Measurements from ENCODE around the gene MTMR10. TPM values are rescaled to one million over a fixed set of nuclear protein-coding genes. Genes with fewer than 3 reads are reported as not detected.
A peak's percentile ranks its signal among the peaks of the same experiment; 100 is the strongest.

The MTMR10 gene
- total RNA-seq, 4 donors from 2014 or later = 16.6 to 41.2 (median 28.0) TPM

GRCh38 chr15:30903497-30904187 is 87.8 kb downstream of the MTMR10 start, which contains the start of gene FAN1:
FAN1 (plus strand) TSS chr15:30903915; CDS start chr15:30904664, 749 bp downstream.
- Histone ChIP-seq H3K27me3 (no peaks in the 10 kb centered on the region), H3K9me3 (no peaks in the 10 kb centered on the region), H3K27ac (peak within 1 kb of the TSS; percentile 69 to 89 (median 84)), H3K4me3 (peak within 1 kb of the TSS; percentile 61 to 98 (median 70)), H3K36me3 (peaks cover 0 to 6% (median 0%) of the 10 kb centered on the region in 3 donors), H3K4me1 (peaks cover 7 to 32% (median 18%) of the 10 kb centered on the region in 3 donors)
- intact Hi-C loops (cut with DNase I) = no loop called here
- TF ChIP-seq CTCF (IDR thresholded peaks at IDR 0.05) (peak in 2 of 6 experiments; percentile 1 to 20), POLR2A (IDR thresholded peaks at IDR 0.05) (peak in 2 of 4 donors; percentile 35 to 70)
- peak; percentile 32 for DNase-seq
- WGBS, 2 donors = 0% methylated on average over 1 to 22 of the region's 65 CpGs

- Histone ChIP-seq H3K9me3 (no peaks in the 10 kb centered on the region), H3K36me3 (no peaks in the 10 kb centered on the region)
- intact Hi-C loops (cut with DNase I) = no loop called here
Observed at GRCh38 chr15:30901889-30902288, 89.5 kb downstream of the MTMR10 start.

GRCh38 chr15:30896211-30896606 is 95.2 kb downstream of the MTMR10 start:
- no peak overlapping the region for H3K4me3 ChIP-seq
- H3K4me1 ChIP-seq = peaks cover 0 to 6% (median 0%) of the 10 kb centered on the region in 3 donors
- H3K27me3 ChIP-seq = no peaks in the 10 kb centered on the region
- WGBS, 2 donors = 93 to 94% methylated on average over 8 of the region's 12 CpGs
- no peaks in the 10 kb centered on the region for H3K9me3 ChIP-seq
- no peak for TF ChIP-seq CTCF (IDR thresholded peaks at IDR 0.05)
- no peak for TF ChIP-seq POLR2A (IDR thresholded peaks at IDR 0.05)
- no peak overlapping the region for H3K27ac ChIP-seq
- DNase-seq = no peak
- intact Hi-C loops (cut with DNase I) = no loop called here
- no peaks in the 10 kb centered on the region for H3K36me3 ChIP-seq

More at GRCh38 chr15:30901889-30902288, 89.5 kb downstream of the MTMR10 start:
- TF ChIP-seq CTCF (IDR thresholded peaks at IDR 0.05) (no peak), POLR2A (IDR thresholded peaks at IDR 0.05) (no peak)
- Histone ChIP-seq H3K27ac (no peak overlapping the region), H3K4me3 (no peak overlapping the region), H3K4me1 (peaks cover 7 to 30% (median 18%) of the 10 kb centered on the region in 3 donors), H3K27me3 (no peaks in the 10 kb centered on the region)
- DNase-seq = no peak
- 100% methylated on average over 1 of the region's 1 CpG for WGBS, 2 donors

GRCh38 chr15:30895461-30896210 is 95.8 kb downstream of the MTMR10 start:
- Histone ChIP-seq H3K9me3 (no peaks in the 10 kb centered on the region), H3K27ac (no peak overlapping the region), H3K27me3 (no peaks in the 10 kb centered on the region), H3K4me3 (no peak overlapping the region), H3K4me1 (peaks cover 0 to 6% (median 0%) of the 10 kb centered on the region in 3 donors), H3K36me3 (no peaks in the 10 kb centered on the region)
- DNase-seq = no peak
- TF ChIP-seq POLR2A (IDR thresholded peaks at IDR 0.05) (no peak), CTCF (IDR thresholded peaks at IDR 0.05) (no peak)
- whole genome bisulfite sequencing, 2 donors = 87 to 88% methylated on average over 18 to 20 of the region's 33 CpGs
- intact Hi-C loops (cut with DNase I) = no loop called here

DNA sequence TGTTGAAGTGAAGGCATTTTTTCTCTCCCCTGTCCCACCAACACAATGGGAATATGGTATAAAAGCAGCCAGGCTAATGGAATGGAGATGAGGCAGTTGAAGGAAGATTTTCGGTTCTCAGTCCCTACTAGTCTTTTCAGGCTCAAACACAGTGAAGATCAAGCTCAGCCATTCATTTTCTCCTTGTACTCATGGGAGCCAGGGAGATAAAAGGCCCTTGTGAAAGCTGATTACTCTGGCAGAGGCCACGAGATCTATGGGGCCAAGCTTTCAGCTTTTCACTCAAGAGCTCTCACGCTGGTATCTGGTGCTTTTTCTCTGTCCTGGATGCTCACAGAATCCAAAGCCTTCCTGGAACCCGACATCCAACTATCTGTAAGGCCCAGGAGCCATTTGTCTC is 102.2 kb downstream of the MTMR10 start:
- H3K27me3 ChIP-seq = peaks cover 0 to 4% (median 0%) of the 10 kb centered on the region in 4 donors
- no peaks in the 10 kb centered on the region for H3K9me3 ChIP-seq
- no peak overlapping the region for H3K27ac ChIP-seq
- H3K4me3 ChIP-seq = no peak overlapping the region
- no peak for TF ChIP-seq POLR2A (IDR thresholded peaks at IDR 0.05)
- TF ChIP-seq CTCF (IDR thresholded peaks at IDR 0.05) = no peak
- no peak for DNase-seq
- no peaks in the 10 kb centered on the region for H3K36me3 ChIP-seq
- H3K4me1 ChIP-seq = peaks cover 0 to 4% (median 0%) of the 10 kb centered on the region in 3 donors
- intact Hi-C loops (cut with DNase I) = no loop called here
- 67 to 84% methylated on average over 4 of the region's 4 CpGs for WGBS, 2 donors
